AG04449 (cell line): ENCODE results near the gene PSME4.

Experiments
- CTCF ChIA-PET: fragments of 350-600 bp; formaldehyde crosslinking; extraction: SDS; loops from one replicate; lab custom pipeline; 2021; ENCODE audit warnings: antibody characterized with exemption; lab: Yijun Ruan, JAX
- POLR2A ChIA-PET: fragments of 400-600, 350-600 bp; formaldehyde crosslinking; extraction: SDS; loops from one replicate; lab custom pipeline; 2020; ENCODE audit warnings: antibody characterized with exemption, inconsistent platforms; lab: Yijun Ruan, JAX
- DNase-seq: peaks from one replicate; pipeline ENCODE4 v3.0.0-alpha.2; 2010; ENCODE audit warnings: low read depth, low spot score
- H3K4me3 ChIP-seq: 2 replicates; pipeline ENCODE4 v1.5.1; 2011; ENCODE audit warnings: low read depth, mild to moderate bottlenecking, control low read depth, low read length
- CTCF ChIP-seq: IDR thresholded peaks from one replicate; pipeline ENCODE4 v1.5.1; 2011; ENCODE audit warnings: mild to moderate bottlenecking, moderate library complexity, low read length, control low read depth, inconsistent platforms; ENCODE audit not compliant: insufficient read depth; ENCODE audit errors: missing control alignments

Gene PSME4

DNA sequence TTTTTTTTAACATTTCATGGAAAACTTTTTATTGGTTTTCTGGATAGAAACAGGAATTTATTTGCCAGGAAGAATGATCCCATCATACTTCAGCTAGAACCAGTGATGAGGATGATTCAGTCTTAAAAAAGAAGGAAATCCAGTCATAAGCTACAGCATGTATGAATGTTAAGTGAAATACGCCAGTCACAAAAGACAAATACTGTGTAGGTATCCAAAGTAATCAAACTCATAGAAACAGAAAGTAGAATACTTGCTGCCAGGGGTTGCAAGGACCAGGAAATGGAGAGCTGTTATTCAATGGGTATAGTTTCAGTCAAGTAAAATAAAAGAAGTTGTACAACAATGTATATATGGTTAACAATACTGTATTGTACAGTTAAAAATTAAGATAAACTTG lies 21.3 kb downstream of the PSME4 start:
- CTCF ChIA-PET: no interaction called here
- no peak for DNase-seq

GRCh38 chr2:53945538-53945937 lies 25.3 kb downstream of the PSME4 start:
- TF ChIP-seq CTCF: no peak

More for the DNA sequence above, 21.3 kb downstream of the PSME4 start:
- no peak for TF ChIP-seq CTCF
- H3K4me3 ChIP-seq: no peak overlapping the region
- POLR2A ChIA-PET: interaction anchor here (0.5 kb wide), 1 partner anchor 10 kb away, joined by 3 read pairs; no protein-coding TSS in a partner anchor

DNA sequence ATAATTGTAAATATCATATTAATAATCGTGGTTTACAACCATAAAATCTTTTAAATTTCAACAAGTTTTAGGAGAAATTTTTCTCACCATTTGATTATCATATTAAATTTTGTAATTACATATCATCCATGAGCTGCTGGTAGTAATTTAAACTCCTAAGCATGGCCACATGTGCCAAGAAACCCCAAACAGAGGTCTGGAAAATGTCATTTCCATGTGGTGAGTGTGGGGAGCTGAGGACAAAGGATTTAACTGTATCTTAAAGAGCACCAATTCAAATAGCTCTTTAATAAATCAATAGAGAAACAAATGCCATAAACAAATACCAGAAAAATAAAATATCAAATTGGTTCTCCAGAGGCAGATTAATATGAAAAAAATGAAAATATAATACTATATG lies 26.3 kb downstream of the PSME4 start:
- H3K4me3 ChIP-seq: no peak overlapping the region
- DNase-seq: no peak
- CTCF ChIA-PET: interaction anchor here (1.5 kb wide), 1 partner anchor 15 kb away, joined by 3 read pairs; no protein-coding TSS in a partner anchor
- no peak for TF ChIP-seq CTCF
- POLR2A ChIA-PET: no interaction called here

More at GRCh38 chr2:53945538-53945937, 25.3 kb downstream of the PSME4 start:
- no peak for DNase-seq
- H3K4me3 ChIP-seq: no peak overlapping the region
- ChIA-PET CTCF (no interaction called here), POLR2A (no interaction called here)

- no peak overlapping the region for H3K4me3 ChIP-seq
- ChIA-PET CTCF (interaction anchor here (1.0 kb wide), 2 partner anchors 11 to 128 kb away, joined by 3 read pairs; no protein-coding TSS in a partner anchor), POLR2A (no interaction called here)
- no peak for DNase-seq
- no peak for TF ChIP-seq CTCF
Measured at GRCh38 chr2:53942280-53942679, 28.5 kb downstream of the PSME4 start.

GRCh38 chr2:53941749-53942148 lies 29.0 kb downstream of the PSME4 start:
- ChIA-PET CTCF (interaction anchor here (1.0 kb wide), 1 partner anchor 11 kb away, joined by 3 read pairs; no protein-coding TSS in a partner anchor), POLR2A (no interaction called here)
- DNase-seq: no peak
- no peak overlapping the region for H3K4me3 ChIP-seq
- TF ChIP-seq CTCF: no peak

- CTCF ChIA-PET: no interaction called here
- POLR2A ChIA-PET: no interaction called here
- DNase-seq: no peak
- no peak for TF ChIP-seq CTCF
- H3K4me3 ChIP-seq: no peak overlapping the region
Measured at GRCh38 chr2:53939656-53940055, 31.1 kb downstream of the PSME4 start.
